ENCODE data around the gene CDKN2C. TPM values are rescaled to one million over a fixed set of nuclear protein-coding genes. Genes with fewer than 3 reads are reported as not detected.

The CDKN2C gene
- total and polyA plus RNA-seq, 10 of the 15 experiments (the other 5 are each of a cell fraction or from before 2014, with no cell fraction given) = 3.3 to 11.7 (median 6.0) TPM

- Histone ChIP-seq H3K27ac (ENCODE audit: control insufficient read depth, insufficient read depth) (peak within 1 kb of the TSS; percentile 79), H3K4me2 (ENCODE audit: control insufficient read depth, insufficient read depth) (peak within 1 kb of the TSS; percentile 78), H3K4me1 (ENCODE audit: control insufficient read depth, insufficient read depth, low read length) (peaks cover under 1% of the 10 kb centered on the region; the same call in 1 of the 2 replicates), H3K9ac (ENCODE audit: control insufficient read depth, insufficient read depth, low read length) (peak within 1 kb of the TSS; percentile 92), H3K27me3 (replicated peaks in 1 of 2; ENCODE audit: control insufficient read depth in 2 of 2, insufficient read depth in 2 of 2, low read length in 1 of 2) (no peaks in the 10 kb centered on the region), H4K20me1 (ENCODE audit: control insufficient read depth, insufficient read depth) (no peaks in the 10 kb centered on the region), H3K9me3 (replicated peaks; ENCODE audit: control insufficient read depth, insufficient read depth, low read length) (no peaks in the 10 kb centered on the region), H3K79me2 (ENCODE audit: control insufficient read depth, insufficient read depth, low read length) (peaks cover 32% of the 10 kb centered on the region), H2AFZ (ENCODE audit: control insufficient read depth, low read depth, low read length) (peak within 1 kb of the TSS; percentile 96), H3K4me3 (peak within 1 kb of the TSS; percentile 93), H3K36me3 (ENCODE audit: control insufficient read depth in 2 of 2, insufficient read depth in 2 of 2, low read length in 1 of 2) (no peaks in the 10 kb centered on the region)
- no TSS peak for BruUV-seq (replicated peaks)
- FAIRE-seq = peak; percentile 96
- peak; percentile 83 for DNase-seq (ENCODE audit: low read depth, low spot score)
- under 1% methylated on average over 59 of the region's 80 CpGs for WGBS (ENCODE audit: insufficient coverage, insufficient replicate concordance, low lambda C conversion rate, missing lambda C conversion rate)
- RAD21 ChIA-PET (ENCODE audit: unreplicated experiment) = interaction anchor here (1.0 kb wide), 2 partner anchors 9 to 228 kb away, joined by 3 to 4 read pairs; no protein-coding TSS in a partner anchor
- CTCF ChIA-PET = interaction anchor here (1.6 to 2.2 kb wide), 3 partner anchors 10 to 87 kb away, joined by 6 to 17 read pairs (median 6); partner anchors contain the start of gene CDKN2C
- POLR2A ChIA-PET = interaction anchor here (1.1 to 2.1 kb wide), 2 partner anchors 9 kb away, joined by 3 to 12 read pairs; partner anchors contain the start of gene CDKN2C
- intact Hi-C loops (cut with micrococcal nuclease; ENCODE audit: unreplicated experiment) = no loop called here
- in situ Hi-C loops (cut with MboI) = no loop called here
- SMC1A ChIA-PET (ENCODE audit: uncharacterized antibody, unreplicated experiment) = interaction anchor here (1.0 to 3.0 kb wide), 3 partner anchors 9 to 30 kb away, joined by 3 to 18 read pairs (median 4); partner anchors contain the start of gene CDKN2C
- peak; percentile 96 for ATAC-seq
- peak; percentile 87 for TF ChIP-seq NFYB (IDR thresholded peaks at IDR 0.05; ENCODE audit: insufficient read depth, low read depth, low read length)
- no peak for TF ChIP-seq WRNIP1 (IDR thresholded peaks at IDR 0.05; ENCODE audit: borderline replicate concordance, low read depth, low read length)
- TF ChIP-seq ZNF592 (IDR thresholded peaks at IDR 0.05) = no peak
- TF ChIP-seq NR2F1 (conservative IDR thresholded peaks at IDR 0.05) = peak; percentile 82
- TF ChIP-seq RCOR1 (conservative IDR thresholded peaks at IDR 0.05; ENCODE audit: low read depth, low read length) = no peak
- no peak for TF ChIP-seq SMC3 (IDR thresholded peaks at IDR 0.05; ENCODE audit: borderline replicate concordance, low read length)
- TF ChIP-seq PAX5 (IDR thresholded peaks at IDR 0.05; ENCODE audit: borderline replicate concordance, low read depth, low read length) = peak; percentile 66; the same call in 1 of the 2 replicates
- TF ChIP-seq JUNB (IDR thresholded peaks at IDR 0.05) = no peak
- TF ChIP-seq BACH1 (IDR thresholded peaks at IDR 0.05; ENCODE audit: borderline replicate concordance) = 0 out of 2 replicates have a peak, but pooled peaks have one; percentile 70
- TF ChIP-seq TBL1XR1 (IDR thresholded peaks at IDR 0.05; ENCODE audit: low read depth, low read length) = no peak
- peak; percentile 88 for TF ChIP-seq SMAD5 (IDR thresholded peaks at IDR 0.05; ENCODE audit: low read depth)
- peak; percentile 99 for TF ChIP-seq CREM (IDR thresholded peaks at IDR 0.05; ENCODE audit: low read depth)
- TF ChIP-seq BRCA1 (IDR thresholded peaks at IDR 0.05; ENCODE audit: low read depth, low read length) = no peak
- no peak for TF ChIP-seq SMAD1 (IDR thresholded peaks at IDR 0.05; ENCODE audit: low read depth, partially characterized antibody)
- TF ChIP-seq SP1 (IDR thresholded peaks at IDR 0.05; ENCODE audit: low read depth, low read length) = peak; percentile 77
- TF ChIP-seq USF1 (IDR thresholded peaks at IDR 0.05; ENCODE audit: borderline replicate concordance, extremely low read length, insufficient read depth, low read depth, low read length) = peak; percentile 99
Measured at GRCh38 chr1:50959913-50960844, 9.9 kb upstream of the CDKN2C start, which contains the start of gene FAF1. FAF1 (minus strand) TSS chr1:50960267; CDS start chr1:50959811, 456 bp downstream.
